Measurements from ENCODE around the gene CCNA1. TPM values are rescaled to one million over a fixed set of nuclear protein-coding genes. Genes with fewer than 3 reads are reported as not detected.

CCNA1 gene
- total RNA-seq, 1 donor from 2014 or later, result 0.20 TPM

GRCh38 chr13:36413161-36413560 is 19.1 kb upstream of the CCNA1 start:
- Mint-ChIP-seq H3K27ac (no peak overlapping the region), H3K4me1 (peaks cover 20% of the 10 kb centered on the region), H3K36me3 (ENCODE audit: low read depth) (no peaks in the 10 kb centered on the region), H3K4me3 (no peak overlapping the region), H3K9me3 (peaks cover 4% of the 10 kb centered on the region), H3K27me3 (peaks cover 10% of the 10 kb centered on the region)
- DNase-seq (no peak), ATAC-seq (ENCODE audit: low read depth) (no peak)
- CTCF ChIA-PET, result no interaction called here
- intact Hi-C loops (cut with micrococcal nuclease), result no loop called here
- no peak for TF ChIP-seq CTCF (IDR thresholded peaks at IDR 0.05)
- POLR2A ChIA-PET, result no interaction called here

GRCh38 chr13:36414461-36414860 is 17.8 kb upstream of the CCNA1 start:
- H3K4me1 Mint-ChIP-seq, result peaks cover 22% of the 10 kb centered on the region
- H3K4me3 Mint-ChIP-seq, result no peak overlapping the region
- no peak for TF ChIP-seq CTCF (IDR thresholded peaks at IDR 0.05)
- ChIA-PET POLR2A (no interaction called here), CTCF (no interaction called here)
- H3K9me3 Mint-ChIP-seq, result peaks cover 4% of the 10 kb centered on the region
- H3K27me3 Mint-ChIP-seq, result peaks cover 6% of the 10 kb centered on the region
- no peak overlapping the region for H3K27ac Mint-ChIP-seq
- DNase-seq (no peak), ATAC-seq (ENCODE audit: low read depth) (no peak)
- intact Hi-C loops (cut with micrococcal nuclease), result no loop called here
- H3K36me3 Mint-ChIP-seq (ENCODE audit: low read depth), result no peaks in the 10 kb centered on the region

DNA sequence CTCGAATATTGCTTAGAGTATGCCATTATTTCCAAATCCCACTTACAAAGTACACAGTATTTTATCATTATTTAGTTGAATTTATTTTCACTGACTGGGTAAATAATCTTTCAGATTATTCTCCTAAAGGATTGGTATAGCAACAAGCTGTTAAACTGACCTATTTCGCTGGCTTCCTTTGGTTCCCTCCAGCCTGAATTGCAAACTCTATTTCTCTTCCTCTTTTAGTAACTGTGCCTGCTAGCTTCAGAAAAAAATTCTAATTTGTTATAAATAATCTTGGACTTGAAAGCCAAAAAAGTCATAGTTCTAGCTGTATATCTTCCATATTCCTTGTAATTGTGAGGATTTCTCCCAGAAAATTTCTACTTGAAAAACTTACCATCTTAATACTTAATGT is 15.0 kb upstream of the CCNA1 start:
- TF ChIP-seq CTCF (IDR thresholded peaks at IDR 0.05), result no peak
- ATAC-seq (ENCODE audit: low read depth) (no peak), DNase-seq (no peak)
- Mint-ChIP-seq H3K27ac (no peak overlapping the region), H3K27me3 (peaks cover 12% of the 10 kb centered on the region), H3K9me3 (peaks cover 4% of the 10 kb centered on the region), H3K4me1 (peaks cover 24% of the 10 kb centered on the region), H3K36me3 (ENCODE audit: low read depth) (no peaks in the 10 kb centered on the region), H3K4me3 (no peak overlapping the region)
- POLR2A ChIA-PET, result no interaction called here
- CTCF ChIA-PET, result interaction anchor here (1.0 kb wide), 1 partner anchor 319 kb away, joined by 3 read pairs; no protein-coding TSS in a partner anchor
- intact Hi-C loops (cut with micrococcal nuclease), result no loop called here

DNA sequence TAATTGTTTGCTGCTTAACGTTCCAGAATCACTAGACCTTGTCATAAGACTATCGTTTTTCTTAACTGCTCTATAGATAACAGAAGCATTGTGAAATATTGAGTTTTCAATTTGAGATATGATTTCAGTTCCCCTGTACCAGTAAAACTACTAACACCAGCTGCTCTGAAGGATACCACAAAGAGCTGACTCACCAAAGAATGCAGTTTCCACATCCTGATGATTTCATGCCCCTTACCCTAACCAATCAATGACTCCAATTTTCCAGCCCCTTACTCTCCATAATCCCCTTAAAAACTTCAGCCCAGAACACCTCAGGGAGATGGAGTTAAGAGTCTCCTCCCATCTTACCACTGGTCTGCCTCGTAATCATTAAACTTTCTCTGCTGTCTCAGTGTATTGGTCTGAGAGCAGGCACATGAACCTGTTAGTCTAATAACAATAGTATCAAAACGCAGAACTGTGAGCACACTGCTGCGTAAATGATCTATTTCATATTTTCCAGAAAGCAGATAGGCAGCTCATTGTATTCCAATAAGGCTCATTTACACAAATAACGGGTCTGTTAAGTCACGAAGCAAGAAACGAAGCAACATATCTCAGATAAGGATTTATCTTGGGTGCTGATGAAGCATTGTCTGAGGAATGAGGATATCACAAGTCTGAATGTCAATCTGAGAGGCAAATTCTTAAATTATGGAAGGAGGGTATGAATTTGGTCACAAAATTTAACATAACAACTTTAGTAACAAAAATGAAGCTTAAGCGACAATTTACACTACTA is 14.1 kb upstream of the CCNA1 start:
- no peak for TF ChIP-seq CTCF (IDR thresholded peaks at IDR 0.05)
- Mint-ChIP-seq H3K4me3 (no peak overlapping the region), H3K27ac (no peak overlapping the region), H3K9me3 (peaks cover 4% of the 10 kb centered on the region), H3K36me3 (ENCODE audit: low read depth) (no peaks in the 10 kb centered on the region), H3K4me1 (peaks cover 24% of the 10 kb centered on the region), H3K27me3 (peaks cover 8% of the 10 kb centered on the region)
- no peak for DNase-seq
- peak; percentile 56 for ATAC-seq (ENCODE audit: low read depth)
- CTCF ChIA-PET, result interaction anchor here (0.6 to 4.1 kb wide), 6 partner anchors 22 to 565 kb away, joined by 3 to 30 read pairs (median 4); no protein-coding TSS in a partner anchor
- intact Hi-C loops (cut with micrococcal nuclease), result loop anchor here (2.0 kb wide), 1 partner anchor 401 kb away; the partner anchor contains the start of gene RFXAP
- POLR2A ChIA-PET, result no interaction called here

DNA sequence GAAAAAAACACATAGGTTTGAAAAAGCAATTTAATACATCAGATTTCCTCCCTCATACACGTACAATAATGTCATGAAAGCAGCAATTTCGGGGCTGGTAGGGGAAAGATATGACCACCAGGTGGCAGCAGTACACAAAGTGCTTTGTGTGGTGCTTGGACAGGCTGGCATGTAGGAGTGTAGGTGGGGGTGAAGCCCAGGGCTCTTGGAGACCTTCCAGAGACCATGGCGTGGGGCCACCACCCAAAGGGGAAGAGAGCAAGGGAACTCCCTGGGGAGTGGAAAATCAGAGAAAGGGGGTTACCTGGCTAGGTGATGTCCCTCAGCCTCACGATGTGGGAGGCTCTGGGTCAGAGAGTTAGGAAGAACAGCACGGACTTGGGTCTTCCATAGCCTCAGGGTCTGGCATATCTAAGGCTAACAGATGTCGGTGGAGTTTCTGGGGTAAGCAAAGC is 11.8 kb upstream of the CCNA1 start:
- Mint-ChIP-seq H3K27ac (no peak overlapping the region), H3K4me1 (peaks cover 8% of the 10 kb centered on the region), H3K36me3 (ENCODE audit: low read depth) (no peaks in the 10 kb centered on the region), H3K4me3 (no peak overlapping the region), H3K9me3 (peaks cover 6% of the 10 kb centered on the region), H3K27me3 (peaks cover 13% of the 10 kb centered on the region)
- peak; percentile 92 for TF ChIP-seq CTCF (IDR thresholded peaks at IDR 0.05)
- DNase-seq, result peak; percentile 34
- POLR2A ChIA-PET, result no interaction called here
- CTCF ChIA-PET, result interaction anchor here (0.9 to 4.1 kb wide), 6 partner anchors 74 to 561 kb away, joined by 3 to 30 read pairs (median 6); no protein-coding TSS in a partner anchor
- intact Hi-C loops (cut with micrococcal nuclease), result loop anchor here (1.0 to 5.0 kb wide), 6 partner anchors 74 to 648 kb away; partner anchors contain the start of genes ALG5 and SPART
- peak; percentile 86 for ATAC-seq (ENCODE audit: low read depth)
